Peyer's patch (tissue), 4 donors: ENCODE measurements around the gene SLC25A6. TPM values are rescaled to one million over a fixed set of nuclear protein-coding genes. Genes with fewer than 3 reads are reported as not detected.
"Not testable (repeated sequence)": the region's sequence is repeated elsewhere in the genome, so short reads cannot be mapped to it uniquely, and the experiment has no call there.

Experiments
- DNase-seq, 3 donors: peaks; one replicate each; pipeline ENCODE4 v3.0.0-alpha.2; 2017 to 2019
- H3K27ac ChIP-seq, 4 donors: fragments of 200-600 bp; sonication (generic); one replicate each; pipeline ENCODE4 v1.5.1; 2016 to 2019
- H3K27me3 ChIP-seq, 2 donors: fragments of 200-600 bp; sonication (generic); one replicate each; pipeline ENCODE4 v1.5.1; 2019
- H3K36me3 ChIP-seq, 3 donors: fragments of 200-600 bp; sonication (generic); one replicate each; pipeline ENCODE4 v1.5.1; 2016 to 2019
- H3K4me1 ChIP-seq, 4 donors: fragments of 200-600 bp; sonication (generic); one replicate each; pipeline ENCODE4 v1.5.1; 2016 to 2019
- H3K4me3 ChIP-seq, 4 donors: fragments of 200-600 bp; sonication (generic); 1 replicate in 3 of 4; 2 replicates in 1 of 4; pipeline ENCODE4 v1.5.1; 2016 to 2019; ENCODE audit warnings: mild to moderate bottlenecking in 1 of 4
- H3K9me3 ChIP-seq, 4 donors: fragments of 200-600 bp; sonication (generic); one replicate each; pipeline ENCODE4 v1.5.1; 2016 to 2019; ENCODE audit warnings: mild to moderate bottlenecking in 1 of 4
- CTCF ChIP-seq, 6 experiments: fragments of 450-650 bp in 4 of 6; fragments of 200-600 bp in 2 of 6; sonication (generic) in 1 of 6; IDR thresholded peaks; one replicate each; pipeline ENCODE4 v1.5.1; 2017 to 2019; ENCODE audit warnings: antibody characterized with exemption in 6 of 6, mild to moderate bottlenecking in 3 of 6, moderate library complexity in 1 of 6
- POLR2A ChIP-seq, 2 donors: fragments of 450-650 bp; IDR thresholded peaks; one replicate each; pipeline ENCODE4 v1.5.1; 2017; ENCODE audit warnings: antibody characterized with exemption in 2 of 2, mild to moderate bottlenecking in 2 of 2, moderate library complexity in 2 of 2
- total RNA-seq, 4 donors: library from RNA; depleted of rRNA; stranded (reverse); fragments of >200 nt; gene quantifications; one replicate each; pipeline ENCODE4 v1.1.0, GENCODE V29; 2016

The SLC25A6 gene
- total RNA-seq, 4 donors from 2014 or later: 201 to 361 (median 314) TPM

GRCh38 chrX:1430451-1430850 is 38.5 kb upstream of the SLC25A6 start:
- Histone ChIP-seq H3K27ac (no peak overlapping the region), H3K27me3 (no peaks in the 10 kb centered on the region), H3K4me1 (no peaks in the 10 kb centered on the region), H3K4me3 (no peak overlapping the region), H3K9me3 (no peaks in the 10 kb centered on the region), H3K36me3 (peaks cover 0 to 33% (median 0%) of the 10 kb centered on the region in 3 donors)
- no peak for TF ChIP-seq CTCF (IDR thresholded peaks at IDR 0.05)
- no peak for TF ChIP-seq POLR2A (IDR thresholded peaks at IDR 0.05)
- DNase-seq: no peak

- Histone ChIP-seq H3K9me3 (peaks cover 0 to 5% (median under 1%) of the 10 kb centered on the region in 4 donors), H3K4me1 (no peaks in the 10 kb centered on the region), H3K27ac (no peak overlapping the region), H3K27me3 (no peaks in the 10 kb centered on the region), H3K4me3 (no peak overlapping the region), H3K36me3 (peaks cover 0 to 27% (median 0%) of the 10 kb centered on the region in 3 donors)
- no peak for TF ChIP-seq POLR2A (IDR thresholded peaks at IDR 0.05)
- TF ChIP-seq CTCF (IDR thresholded peaks at IDR 0.05): no peak
- DNase-seq: peak in 1 of 3 donors; percentile 42
These were observed 35.8 kb upstream of the SLC25A6 start for GRCh38 chrX:1427756-1428155.

- not testable (repeated sequence) for H3K27ac ChIP-seq, H3K4me3 ChIP-seq, H3K27me3 ChIP-seq, H3K4me1 ChIP-seq
- peak in 2 of 3 donors; percentile 7 to 23 for DNase-seq
- peaks cover 0 to 11% (median 5%) of the 10 kb centered on the region in 4 donors for H3K9me3 ChIP-seq
- H3K36me3 ChIP-seq: peaks cover 0 to 32% (median 0%) of the 10 kb centered on the region in 3 donors
These were observed 34.4 kb upstream of the SLC25A6 start for GRCh38 chrX:1426321-1426720.

- TF ChIP-seq POLR2A (IDR thresholded peaks at IDR 0.05) (no peak), CTCF (IDR thresholded peaks at IDR 0.05) (no peak)
- Histone ChIP-seq H3K9me3 (peaks cover 0 to 11% (median 5%) of the 10 kb centered on the region in 4 donors), H3K4me3 (no peak overlapping the region), H3K27ac (no peak overlapping the region), H3K27me3 (no peaks in the 10 kb centered on the region), H3K4me1 (no peaks in the 10 kb centered on the region), H3K36me3 (peaks cover 0 to 35% (median 0%) of the 10 kb centered on the region in 3 donors)
- peak in 2 of 3 donors; percentile 19 to 33 for DNase-seq
These were observed 33.5 kb upstream of the SLC25A6 start for GRCh38 chrX:1425381-1425780.

GRCh38 chrX:1424147-1424851 is 32.4 kb upstream of the SLC25A6 start:
- Histone ChIP-seq H3K27me3 (no peaks in the 10 kb centered on the region), H3K4me1 (no peaks in the 10 kb centered on the region), H3K4me3 (no peak overlapping the region), H3K9me3 (peaks cover 0 to 11% (median 5%) of the 10 kb centered on the region in 4 donors), H3K36me3 (peaks cover 0 to 35% (median 0%) of the 10 kb centered on the region in 3 donors), H3K27ac (no peak overlapping the region)
- TF ChIP-seq POLR2A (IDR thresholded peaks at IDR 0.05): no peak
- no peak for TF ChIP-seq CTCF (IDR thresholded peaks at IDR 0.05)
- DNase-seq: peak in 2 of 3 donors; percentile 5 to 25

- H3K4me3 ChIP-seq: no peak overlapping the region
- TF ChIP-seq CTCF (IDR thresholded peaks at IDR 0.05) (no peak), POLR2A (IDR thresholded peaks at IDR 0.05) (no peak)
- DNase-seq: peak in 1 of 3 donors; percentile 27
- H3K27me3 ChIP-seq: no peaks in the 10 kb centered on the region
- no peaks in the 10 kb centered on the region for H3K4me1 ChIP-seq
- peaks cover 0 to 11% (median 5%) of the 10 kb centered on the region in 4 donors for H3K9me3 ChIP-seq
- H3K27ac ChIP-seq: no peak overlapping the region
- H3K36me3 ChIP-seq: peaks cover 0 to 39% (median 0%) of the 10 kb centered on the region in 3 donors
These were observed 31.3 kb upstream of the SLC25A6 start for GRCh38 chrX:1423215-1423614.
